H1 (cell line): ENCODE data around the gene COX7B2.

ENCODE experiments used
- CBX5 ChIP-seq: fragments of 300-800, 300-1000 bp; sonication (generic); IDR thresholded peaks from 2 replicates; pipeline ENCODE4 v1.7.1; 2016; ENCODE audit warnings: antibody characterized with exemption, low read length, low read depth
- TBP ChIP-seq: IDR thresholded peaks from 2 replicates; pipeline ENCODE4 v1.6.1; 2011; ENCODE audit warnings: low read depth, low read length, improper control_type of control experiment
- TF ChIP-seq, protein P1 (sequence below), 3 experiments: IDR thresholded peaks; 1 replicate in 2 of 3; 2 replicates in 1 of 3; pipeline versions ENCODE4 v1.5.1 to v1.6.1; 2011; ENCODE audit warnings: low read length in 3 of 3, mild to moderate bottlenecking in 3 of 3, inconsistent platforms in 2 of 3, low read depth in 1 of 3, moderate library complexity in 1 of 3; ENCODE audit not compliant: insufficient read depth in 1 of 3; ENCODE audit errors: control extremely low read depth in 1 of 3

DNA sequence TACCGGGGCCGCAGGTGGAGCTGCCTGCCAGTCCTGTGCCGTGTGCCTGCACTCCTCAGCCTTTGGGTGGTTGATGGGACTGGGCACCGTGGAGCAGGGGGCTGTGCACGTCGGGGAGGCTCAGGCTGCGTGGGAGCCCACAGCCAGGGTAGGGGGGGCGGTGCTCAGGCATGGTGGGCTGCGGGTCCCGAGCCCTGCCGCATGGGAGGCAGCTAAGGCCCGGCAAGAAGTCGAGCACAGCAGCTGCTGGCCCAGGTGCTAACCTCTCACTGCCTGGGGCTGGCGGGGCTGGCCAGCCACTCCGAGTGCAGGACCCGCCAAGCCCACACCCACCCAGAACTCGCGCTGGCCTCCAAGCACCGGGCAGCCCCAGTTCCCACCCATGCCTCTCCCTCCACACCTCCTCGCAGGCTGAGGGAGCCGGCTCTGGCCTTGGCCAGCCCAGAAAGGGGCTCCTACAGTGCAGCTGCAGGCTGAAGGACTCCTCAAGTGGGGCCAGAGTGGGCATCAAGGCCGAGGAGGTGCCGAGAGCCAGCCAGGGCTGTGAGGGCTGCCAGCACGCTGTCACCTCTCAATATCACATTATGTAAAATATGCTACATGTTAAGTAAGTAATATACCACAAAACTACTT is 104.1 kb downstream of the COX7B2 start:
- TF ChIP-seq TBP (no peak), CBX5 (no peak)
- TF ChIP-seq, protein P1, sequence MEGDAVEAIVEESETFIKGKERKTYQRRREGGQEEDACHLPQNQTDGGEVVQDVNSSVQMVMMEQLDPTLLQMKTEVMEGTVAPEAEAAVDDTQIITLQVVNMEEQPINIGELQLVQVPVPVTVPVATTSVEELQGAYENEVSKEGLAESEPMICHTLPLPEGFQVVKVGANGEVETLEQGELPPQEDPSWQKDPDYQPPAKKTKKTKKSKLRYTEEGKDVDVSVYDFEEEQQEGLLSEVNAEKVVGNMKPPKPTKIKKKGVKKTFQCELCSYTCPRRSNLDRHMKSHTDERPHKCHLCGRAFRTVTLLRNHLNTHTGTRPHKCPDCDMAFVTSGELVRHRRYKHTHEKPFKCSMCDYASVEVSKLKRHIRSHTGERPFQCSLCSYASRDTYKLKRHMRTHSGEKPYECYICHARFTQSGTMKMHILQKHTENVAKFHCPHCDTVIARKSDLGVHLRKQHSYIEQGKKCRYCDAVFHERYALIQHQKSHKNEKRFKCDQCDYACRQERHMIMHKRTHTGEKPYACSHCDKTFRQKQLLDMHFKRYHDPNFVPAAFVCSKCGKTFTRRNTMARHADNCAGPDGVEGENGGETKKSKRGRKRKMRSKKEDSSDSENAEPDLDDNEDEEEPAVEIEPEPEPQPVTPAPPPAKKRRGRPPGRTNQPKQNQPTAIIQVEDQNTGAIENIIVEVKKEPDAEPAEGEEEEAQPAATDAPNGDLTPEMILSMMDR (IDR thresholded peaks at IDR 0.05; ENCODE audit: control extremely low read depth in 1 of 3, insufficient read depth in 1 of 3, low read depth in 1 of 3, low read length in 3 of 3), result no peak
